A204.1 (cell line): Measurements from ENCODE around the gene FLRT1.

ENCODE experiments used
- FAIRE-seq: peaks from 2 replicates; lab custom pipeline; 2012; peaks lifted over from hg19 to GRCh38; lab: Jason Lieb, UNC

Gene FLRT1

GRCh38 chr11:64007160-64007628 lies 28.5 kb upstream of the FLRT1 start:
- no peak for FAIRE-seq

DNA sequence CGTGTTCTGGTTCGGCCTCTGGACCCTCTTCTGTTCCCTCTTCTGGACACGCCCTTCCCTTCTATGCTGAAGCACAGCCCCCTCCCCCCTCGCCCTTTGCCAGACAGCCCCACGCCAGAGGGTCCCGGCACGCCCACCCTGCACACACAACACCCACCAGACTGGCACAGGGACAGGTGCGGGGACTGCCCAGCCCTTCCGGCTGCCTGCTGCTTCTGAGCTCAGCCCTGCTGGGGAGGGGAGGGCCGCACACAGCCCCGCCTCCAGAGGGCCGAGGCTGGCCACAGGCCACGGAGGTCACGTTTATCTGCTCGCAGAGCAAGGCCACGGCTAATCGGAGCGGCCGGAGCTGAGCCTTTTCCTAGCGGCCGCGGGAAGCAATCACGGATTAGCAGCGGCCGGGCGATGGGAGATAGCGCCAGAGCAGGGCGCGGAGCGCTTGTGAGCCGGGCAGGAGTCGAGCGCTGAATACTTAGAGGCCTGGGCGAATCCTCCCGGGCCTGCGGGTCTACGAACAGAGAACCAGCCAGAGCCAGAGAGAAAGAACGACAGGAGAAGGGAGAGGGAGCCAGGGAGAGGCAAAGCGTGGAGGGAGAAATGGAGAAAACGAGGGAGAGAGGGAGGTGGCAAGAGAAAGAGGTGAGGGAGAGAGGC lies 28.0 kb upstream of the FLRT1 start:
- peak; percentile 30 for FAIRE-seq

- no peak for FAIRE-seq
These were observed 27.3 kb upstream of the FLRT1 start for GRCh38 chr11:64008283-64008913.

GRCh38 chr11:64008914-64009633 lies 26.7 kb upstream of the FLRT1 start:
- FAIRE-seq = no peak

GRCh38 chr11:64009710-64010109 lies 26.0 kb upstream of the FLRT1 start:
- no peak for FAIRE-seq

- no peak for FAIRE-seq
These were observed 24.9 kb upstream of the FLRT1 start for GRCh38 chr11:64010783-64011182.

- no peak for FAIRE-seq
These were observed 24.4 kb upstream of the FLRT1 start for GRCh38 chr11:64011371-64011770.

- FAIRE-seq = no peak
These were observed 22.4 kb upstream of the FLRT1 start for GRCh38 chr11:64013141-64013896.

DNA sequence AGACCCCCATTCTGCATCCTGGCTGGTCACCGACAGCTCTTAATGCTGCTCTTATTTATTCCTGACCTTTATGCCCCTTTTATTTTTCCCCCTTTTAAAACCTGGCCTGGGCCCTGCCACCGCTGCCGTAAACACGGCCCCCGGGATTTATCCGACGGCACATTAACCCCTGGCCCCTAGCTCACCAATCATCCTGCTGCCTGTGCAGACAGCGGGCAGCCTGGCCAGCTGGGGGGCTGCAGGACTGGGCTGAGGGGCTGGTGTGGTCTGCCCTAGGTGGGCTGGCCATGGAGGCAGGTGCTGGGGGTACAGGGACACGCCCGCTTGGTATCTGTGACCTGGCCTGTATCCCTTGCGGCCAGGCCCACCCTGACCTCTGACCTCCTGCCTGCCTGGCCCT lies 21.4 kb upstream of the FLRT1 start:
- no peak for FAIRE-seq

- no peak for FAIRE-seq
These were observed 20.2 kb upstream of the FLRT1 start for GRCh38 chr11:64015510-64015909.

DNA sequence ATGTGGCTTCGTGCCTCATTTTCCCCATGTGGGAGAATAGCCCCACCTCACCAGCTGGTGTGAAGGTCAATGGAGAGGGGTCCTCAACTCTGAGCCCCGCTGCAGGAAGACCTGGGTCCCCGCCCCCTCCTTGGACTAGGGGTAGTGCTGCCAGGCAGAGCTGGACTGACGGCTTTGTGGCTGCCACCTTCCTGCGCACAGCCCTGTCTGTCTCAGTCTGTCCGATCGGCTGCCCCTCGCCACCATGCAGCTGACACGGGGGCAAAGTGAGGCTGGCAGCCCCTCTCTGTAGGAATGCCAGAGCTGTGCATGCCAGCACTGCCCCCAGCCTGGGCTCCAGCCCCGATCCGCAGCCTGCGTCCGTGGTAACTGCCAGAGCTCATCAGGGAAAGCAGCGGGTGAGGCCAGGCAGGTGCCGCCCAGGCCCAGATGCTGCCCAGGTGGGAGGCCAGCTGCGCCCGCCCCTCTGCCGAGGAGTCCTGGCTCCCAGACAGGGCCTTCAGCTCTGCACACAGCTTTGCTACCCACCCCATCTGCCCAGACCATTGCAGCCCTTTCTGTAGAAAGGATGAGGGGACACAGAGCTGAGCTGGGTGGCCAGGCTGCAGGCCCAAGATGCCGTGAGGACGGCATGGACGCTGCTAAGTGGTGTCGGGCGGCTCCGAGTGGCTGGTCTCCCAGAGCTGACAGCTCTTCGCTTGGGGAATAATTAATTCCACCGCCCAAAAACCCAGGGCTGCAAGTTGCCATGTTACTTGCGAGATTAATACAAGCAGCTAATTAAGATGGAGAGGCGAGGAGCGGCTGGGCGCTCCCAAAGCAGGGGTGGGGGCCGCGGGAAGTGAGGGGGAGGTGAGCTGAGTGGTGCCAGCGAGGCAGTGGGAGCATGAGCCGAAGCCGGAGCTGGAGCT lies 19.5 kb upstream of the FLRT1 start:
- FAIRE-seq = no peak

GRCh38 chr11:64017945-64018224 lies 17.8 kb upstream of the FLRT1 start:
- FAIRE-seq = no peak

- FAIRE-seq = no peak
These were observed 17.4 kb upstream of the FLRT1 start for GRCh38 chr11:64018310-64018709.

- FAIRE-seq = no peak
These were observed 16.4 kb upstream of the FLRT1 start for GRCh38 chr11:64019106-64020037.

DNA sequence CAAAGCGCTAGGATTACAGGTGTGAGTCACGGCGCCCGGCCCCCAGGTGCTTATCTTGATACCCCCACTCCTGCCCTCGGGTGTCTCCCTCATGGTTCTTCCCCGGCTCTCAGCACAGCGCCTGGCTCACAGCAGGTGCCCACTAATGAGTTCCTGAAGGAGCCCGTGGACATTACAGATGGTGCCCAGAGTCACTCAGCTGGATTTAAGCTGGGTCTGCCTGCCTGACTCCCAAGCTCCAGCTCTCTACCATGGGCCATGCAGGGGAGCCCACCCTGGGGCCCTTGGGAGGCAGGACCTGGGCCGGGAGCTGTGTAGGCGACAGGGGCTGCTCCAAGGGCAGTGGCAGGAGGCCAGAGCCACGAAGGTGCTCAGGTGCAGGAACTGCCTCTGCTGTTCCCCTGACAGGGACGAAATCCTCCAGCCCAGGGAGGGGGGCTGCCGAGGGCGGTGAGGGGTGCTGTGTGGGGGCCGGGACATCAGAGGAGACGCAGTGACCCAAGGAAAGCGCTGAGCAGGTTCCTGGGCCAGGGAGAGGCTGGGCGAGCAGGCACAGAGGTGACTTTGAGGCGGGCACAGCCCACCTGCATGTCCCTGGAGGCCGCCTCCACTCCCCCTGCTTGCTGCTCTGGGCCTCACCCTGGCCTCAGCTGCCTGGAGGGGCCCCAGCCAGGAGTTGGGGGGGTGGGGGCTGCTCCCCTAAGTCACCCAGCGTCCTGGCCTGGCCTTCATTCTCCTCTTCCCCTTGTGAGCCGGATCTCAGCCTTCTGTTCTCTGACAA lies 14.6 kb upstream of the FLRT1 start:
- FAIRE-seq = no peak

- FAIRE-seq = no peak
These were observed 14.0 kb upstream of the FLRT1 start for GRCh38 chr11:64021757-64022093.

- FAIRE-seq = no peak
These were observed 13.5 kb upstream of the FLRT1 start for GRCh38 chr11:64022125-64022784.

DNA sequence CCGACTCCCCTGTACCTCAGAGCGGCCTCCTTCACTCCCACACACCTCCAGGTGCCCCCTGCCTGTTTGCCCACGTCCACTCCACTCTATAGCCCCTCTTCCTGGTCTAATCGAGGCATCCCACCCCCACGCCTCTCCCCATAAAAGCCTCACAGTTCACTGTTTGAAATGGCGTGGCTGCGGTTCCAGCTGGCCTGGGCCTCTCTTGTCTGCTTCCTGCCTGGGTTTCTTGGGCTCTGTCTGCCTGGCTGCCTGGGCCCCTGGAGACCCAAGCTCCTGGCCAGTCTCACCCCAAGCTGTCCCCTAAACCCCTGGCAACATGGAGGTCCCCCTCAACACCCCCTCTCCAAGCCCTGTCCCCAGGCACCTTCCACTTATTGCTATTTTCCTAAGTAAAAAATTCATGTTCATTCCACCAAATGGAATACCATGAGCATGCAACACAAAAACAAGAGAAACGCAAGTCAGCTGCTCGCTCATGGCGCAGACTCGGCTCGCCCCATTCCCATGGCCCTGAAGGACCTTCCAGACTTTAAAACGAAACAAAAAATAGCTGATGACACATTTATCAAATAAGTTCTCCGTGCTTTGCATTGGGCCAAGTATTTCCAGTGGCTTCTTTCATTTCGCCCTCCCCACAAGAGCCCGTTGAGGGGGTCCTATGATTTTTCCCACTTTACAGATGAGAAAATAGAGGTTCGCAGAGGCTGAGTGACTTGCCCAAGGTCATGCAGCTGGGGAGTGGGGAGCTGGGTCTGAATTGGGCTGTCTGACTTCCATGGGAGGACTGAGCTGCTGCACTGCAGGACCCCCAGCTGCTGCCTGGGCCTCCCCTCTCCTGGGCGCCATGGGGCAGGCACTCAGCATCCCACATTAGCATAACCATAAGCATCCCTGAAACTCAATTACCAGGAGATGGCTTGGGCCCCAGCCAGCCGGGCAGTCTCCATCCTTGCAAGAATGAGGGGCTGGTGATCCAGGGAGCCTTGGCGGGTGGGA lies 11.7 kb upstream of the FLRT1 start:
- FAIRE-seq = no peak
